GM19324 (cell line): Measurements from ENCODE around the gene AUTS2.

Source experiments
- ATAC-seq: cut with Tn5 transposase; IDR thresholded peaks from one replicate; pipeline ENCODE4 v1.9.1; 2021; ENCODE audit warnings: mild to moderate bottlenecking, moderate library complexity; ENCODE audit not compliant: unreplicated experiment, low FRiP score

The AUTS2 gene

GRCh38 chr7:69599286-69599954 is 1.1 kb downstream of the AUTS2 start:
- no peak for ATAC-seq

DNA sequence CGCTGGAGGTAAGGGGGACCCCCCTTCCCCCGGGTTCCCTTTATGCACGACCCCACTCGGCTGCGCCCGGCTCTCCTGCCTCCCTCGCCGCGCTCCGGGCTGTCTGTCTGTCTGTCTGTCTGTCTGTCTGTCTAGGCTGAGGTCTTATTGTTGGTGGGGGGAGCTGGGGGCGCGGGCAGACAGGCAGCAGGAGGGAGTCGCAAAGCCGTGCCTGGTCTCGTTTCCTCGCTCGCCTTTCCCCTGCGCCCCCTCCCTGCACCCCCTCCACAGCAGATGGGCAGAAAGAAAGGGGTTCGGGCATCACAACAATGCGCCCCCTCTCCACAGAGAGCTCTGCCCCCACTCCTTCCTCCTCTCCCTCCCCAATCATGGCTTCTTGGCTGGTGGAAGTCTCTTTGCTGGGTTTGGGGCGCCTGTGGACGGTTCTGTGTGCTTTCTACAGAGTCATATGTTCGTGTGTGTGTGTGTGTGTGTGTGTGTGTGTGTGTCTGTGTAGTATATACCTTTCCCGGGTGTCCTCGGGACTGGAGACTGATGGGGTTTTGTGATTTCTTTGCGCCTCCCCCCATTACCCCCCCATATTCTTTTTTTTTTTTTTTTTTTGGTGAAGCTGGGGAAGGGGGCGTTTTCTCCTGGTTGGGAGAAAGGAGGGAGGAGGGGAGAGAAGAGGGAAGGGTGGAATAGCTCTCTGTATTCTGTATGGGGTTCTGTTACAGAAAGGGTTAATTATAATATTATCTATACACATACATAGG is 1.9 kb downstream of the AUTS2 start:
- no peak for ATAC-seq

- ATAC-seq: no peak
These were observed 2.6 kb downstream of the AUTS2 start for GRCh38 chr7:69600710-69601519.

- no peak for ATAC-seq
These were observed 4.2 kb downstream of the AUTS2 start for GRCh38 chr7:69602522-69602921.

- ATAC-seq: no peak
These were observed 5.1 kb downstream of the AUTS2 start for GRCh38 chr7:69603351-69603750.

GRCh38 chr7:69603937-69604494 is 5.7 kb downstream of the AUTS2 start:
- peak; percentile 43 for ATAC-seq

GRCh38 chr7:69605070-69605469 is 6.8 kb downstream of the AUTS2 start:
- ATAC-seq: no peak

- ATAC-seq: no peak
These were observed 7.3 kb downstream of the AUTS2 start for GRCh38 chr7:69605546-69605945.

- ATAC-seq: no peak
These were observed 9.8 kb downstream of the AUTS2 start for GRCh38 chr7:69608049-69608448.

DNA sequence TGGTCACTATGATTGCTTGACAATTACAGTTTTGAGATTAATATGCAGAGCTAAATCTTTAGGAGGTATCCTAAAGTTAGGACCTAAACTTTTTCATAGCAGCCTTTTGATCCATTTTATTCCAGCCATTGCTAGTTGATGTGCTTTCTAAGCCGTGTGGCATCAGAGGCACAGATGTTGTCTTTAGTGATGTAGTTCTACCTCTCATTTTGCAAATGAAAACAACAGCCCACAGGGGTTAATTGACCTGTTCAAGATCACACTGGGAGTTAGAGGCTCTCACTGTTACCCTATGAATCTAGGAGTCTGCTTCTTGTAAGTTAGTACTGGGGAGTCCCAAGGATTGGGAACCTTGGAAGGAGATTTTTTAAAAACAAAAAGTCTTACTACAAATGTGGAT is 10.6 kb downstream of the AUTS2 start:
- no peak for ATAC-seq

- ATAC-seq: no peak
These were observed 11.5 kb downstream of the AUTS2 start for GRCh38 chr7:69609541-69610373.

DNA sequence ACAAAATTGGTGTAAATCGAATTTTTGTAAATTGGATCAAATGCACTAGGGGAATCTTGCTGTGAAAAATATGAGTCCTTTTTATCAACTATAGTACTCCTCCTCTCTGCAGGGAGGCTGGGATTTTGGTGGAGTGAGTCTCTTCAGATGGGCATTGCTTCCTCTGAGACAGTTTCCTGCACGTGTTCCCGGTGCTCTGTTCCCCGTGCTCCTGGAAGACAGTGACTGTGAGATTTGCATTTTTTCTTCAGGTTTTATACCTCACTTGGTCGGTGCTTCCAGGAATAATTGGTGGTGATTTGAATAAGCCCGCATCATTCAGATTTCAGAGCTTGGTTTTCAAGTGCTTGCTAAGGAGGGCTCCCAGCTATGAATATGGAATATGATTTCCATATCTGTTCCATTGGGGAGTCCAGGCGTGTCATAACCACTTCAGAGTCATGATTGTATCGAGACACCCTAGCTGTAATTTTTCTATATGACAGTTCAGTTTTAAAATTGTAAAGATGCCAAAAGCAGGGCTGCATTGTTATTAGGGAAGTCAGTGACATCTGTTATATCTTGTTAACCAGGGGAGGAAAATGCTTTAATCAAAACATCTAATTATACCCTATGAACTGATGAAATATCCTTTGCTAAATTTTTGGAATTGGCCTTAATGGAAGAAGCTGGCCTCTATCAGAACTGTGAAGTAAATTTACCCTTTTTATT is 12.3 kb downstream of the AUTS2 start:
- no peak for ATAC-seq

DNA sequence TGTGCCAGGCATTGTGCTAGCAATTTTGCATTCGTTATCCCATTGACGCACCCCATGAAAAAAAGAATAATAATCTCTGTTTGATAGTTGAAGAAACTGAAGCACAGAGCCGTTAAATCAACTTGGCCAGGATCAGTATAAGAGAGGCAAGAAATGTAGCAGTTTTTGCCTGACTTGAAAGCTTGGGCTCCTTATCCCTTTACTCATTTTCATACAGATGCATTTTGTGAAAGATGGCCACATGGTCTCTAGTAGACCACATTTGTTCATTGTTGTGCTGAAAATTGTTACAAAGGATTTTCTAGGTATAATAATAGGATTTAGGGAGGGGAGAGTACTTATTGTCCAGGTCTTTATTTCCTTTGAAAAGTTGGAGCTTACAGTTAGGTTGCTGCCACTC is 14.7 kb downstream of the AUTS2 start:
- ATAC-seq: no peak

GRCh38 chr7:69613846-69614245 is 15.6 kb downstream of the AUTS2 start:
- no peak for ATAC-seq

- ATAC-seq: no peak
These were observed 17.4 kb downstream of the AUTS2 start for GRCh38 chr7:69615685-69616084.

GRCh38 chr7:69617364-69617763 is 19.1 kb downstream of the AUTS2 start:
- ATAC-seq: no peak

DNA sequence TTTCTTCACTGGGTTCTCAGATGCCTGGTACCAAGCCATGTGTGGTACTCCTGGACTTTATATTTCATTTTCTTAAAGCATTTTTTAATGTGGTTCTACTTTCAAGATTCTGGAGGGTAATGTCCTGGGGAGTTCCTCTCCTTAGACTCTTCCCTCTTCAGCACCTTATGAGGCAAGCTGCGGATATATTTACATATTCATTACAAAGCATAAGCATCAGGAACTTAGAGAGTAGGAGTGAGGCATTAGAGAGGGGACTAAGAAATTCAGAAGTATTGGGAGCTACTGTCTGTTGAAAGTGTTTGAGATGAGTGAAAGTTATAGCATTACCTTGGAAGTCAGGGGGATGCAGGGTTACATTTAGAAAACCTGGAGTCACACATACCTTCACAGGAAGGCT is 20.8 kb downstream of the AUTS2 start:
- ATAC-seq: no peak

- no peak for ATAC-seq
These were observed 21.4 kb downstream of the AUTS2 start for GRCh38 chr7:69619635-69620034.

DNA sequence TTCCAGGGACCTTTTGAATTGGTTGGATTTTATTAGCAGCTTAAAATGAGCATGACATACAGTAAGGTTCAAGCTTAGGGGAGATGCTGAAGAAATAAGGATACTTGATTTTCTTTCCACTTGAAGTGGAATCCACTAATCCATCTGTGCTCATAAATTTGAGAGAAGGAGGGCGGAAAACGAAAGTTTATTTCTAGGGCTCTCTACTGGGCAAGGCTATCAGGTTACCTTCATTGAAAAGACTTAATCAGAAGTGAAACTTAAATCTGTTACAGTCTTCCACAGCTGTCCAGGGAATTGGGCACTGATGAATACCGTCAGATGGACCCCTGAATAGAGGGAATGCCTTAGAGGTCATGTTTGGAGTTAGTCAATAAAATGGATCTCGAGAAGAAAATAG is 21.8 kb downstream of the AUTS2 start:
- no peak for ATAC-seq

DNA sequence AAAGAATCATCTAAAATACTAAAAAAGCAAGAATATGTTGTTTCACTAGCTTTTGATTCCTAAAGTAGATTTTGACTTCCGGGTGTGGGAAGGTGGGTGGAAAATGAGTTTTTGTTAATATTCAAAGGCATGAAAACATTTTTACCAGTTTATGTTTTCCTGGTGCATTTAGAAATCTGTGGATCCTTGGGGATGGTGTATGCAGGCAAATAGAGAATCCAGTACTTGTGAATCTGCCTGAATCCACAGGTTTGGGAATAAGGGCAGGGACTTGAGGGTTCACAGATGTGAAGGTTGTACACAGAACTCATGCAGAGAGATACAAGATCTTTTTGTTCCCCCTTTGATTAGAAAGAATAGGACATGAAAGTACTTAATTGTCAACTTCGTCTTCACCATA is 22.4 kb downstream of the AUTS2 start:
- no peak for ATAC-seq
